ENCODE measurements around the gene LRRC1. TPM values are rescaled to one million over a fixed set of nuclear protein-coding genes. Genes with fewer than 3 reads are reported as not detected.
A peak's percentile ranks its signal among the peaks of the same experiment; 100 is the strongest.

LRRC1 gene
- total and polyA plus RNA-seq, 2 donors (not counting 3 experiments of a cell fraction or from before 2014, with no cell fraction given): 5.6 to 11.7 TPM

DNA sequence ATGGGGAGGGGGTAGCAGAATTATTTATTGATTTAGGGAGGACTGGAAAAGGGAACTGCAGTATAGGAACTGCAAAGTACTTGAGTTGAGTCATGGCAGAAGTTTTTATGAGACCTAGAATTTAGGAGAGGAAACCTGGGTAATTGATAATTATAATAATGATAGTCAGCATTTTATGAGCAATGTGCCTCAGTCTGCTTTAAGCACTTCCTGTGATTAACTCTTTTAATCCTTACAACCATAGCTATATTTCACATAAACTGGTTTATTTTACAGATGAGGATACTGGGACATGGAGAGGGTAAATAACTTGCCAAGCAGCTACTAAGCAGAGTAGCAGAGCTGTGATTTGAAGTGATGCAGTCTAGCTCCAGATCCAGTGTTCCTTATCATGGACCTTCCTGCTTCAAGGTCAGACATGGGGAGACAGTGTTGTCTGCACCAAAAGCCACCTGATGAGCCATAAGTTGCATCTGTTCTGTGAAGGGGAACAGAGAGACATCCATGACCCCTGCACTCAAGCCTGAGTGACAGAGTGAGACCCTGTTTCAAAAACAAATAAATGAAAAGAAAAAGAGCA is 13.6 kb downstream of the LRRC1 start:
- Histone ChIP-seq H3K4me3 (replicated peaks in 1 of 3; ENCODE audit: insufficient read depth in 1 of 3, low read depth in 1 of 3, low read length in 3 of 3) (no peak overlapping the region), H2AFZ (ENCODE audit: low read depth, low read length) (no peak overlapping the region), H3K9ac (replicated peaks; ENCODE audit: extremely low read depth, insufficient read depth, low read length) (no peak overlapping the region), H3K36me3 (ENCODE audit: control insufficient read depth in 2 of 2, extremely low read depth in 1 of 2, insufficient read depth in 2 of 2, low read length in 2 of 2) (no peaks in the 10 kb centered on the region), H3K9me3 (replicated peaks; ENCODE audit: control insufficient read depth, insufficient read depth, low read length) (no peaks in the 10 kb centered on the region), H3K27ac (ENCODE audit: insufficient read depth, low read depth, low read length) (no peak overlapping the region), H3K4me2 (ENCODE audit: insufficient read depth, low read length) (no peak overlapping the region), H3K27me3 (ENCODE audit: control insufficient read depth in 2 of 2, insufficient read depth in 2 of 2, low read length in 2 of 2) (no peaks in the 10 kb centered on the region), H3K4me1 (ENCODE audit: control insufficient read depth, extremely low read depth, insufficient read depth, low read length) (peaks cover 12% of the 10 kb centered on the region), H3K79me2 (ENCODE audit: control insufficient read depth, insufficient read depth, low read length) (peaks cover 17% of the 10 kb centered on the region), H3K9me1 (replicated peaks; ENCODE audit: control insufficient read depth, extremely low read depth, insufficient read depth, low read length) (no peaks in the 10 kb centered on the region), H4K20me1 (replicated peaks; ENCODE audit: control insufficient read depth, extremely low read depth, insufficient read depth, low read length) (no peaks in the 10 kb centered on the region)
- TF ChIP-seq JUN (IDR thresholded peaks at IDR 0.05; ENCODE audit: borderline replicate concordance, insufficient read depth, insufficient read length, low read depth) (no peak), POLR2A (IDR thresholded peaks at IDR 0.05; ENCODE audit: low read depth, low read length) (no peak), POLR2AphosphoS5 (IDR thresholded peaks at IDR 0.05; ENCODE audit: insufficient read depth, low read depth, low read length) (no peak), MYC (IDR thresholded peaks at IDR 0.05; ENCODE audit: low read depth, low read length) (no peak), EZH2 (IDR thresholded peaks at IDR 0.05; ENCODE audit: borderline replicate concordance, low read depth, low read length, severe bottlenecking) (no peak), GATA2 (IDR thresholded peaks at IDR 0.05; ENCODE audit: insufficient read depth, insufficient read length, low read depth, low read length) (no peak), FOS (IDR thresholded peaks at IDR 0.05; ENCODE audit: borderline replicate concordance, insufficient read depth, low read length) (no peak)
- TF ChIP-seq, protein P1, sequence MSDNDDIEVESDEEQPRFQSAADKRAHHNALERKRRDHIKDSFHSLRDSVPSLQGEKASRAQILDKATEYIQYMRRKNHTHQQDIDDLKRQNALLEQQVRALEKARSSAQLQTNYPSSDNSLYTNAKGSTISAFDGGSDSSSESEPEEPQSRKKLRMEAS (IDR thresholded peaks at IDR 0.05; ENCODE audit: insufficient read depth, insufficient read length): no peak
- TF ChIP-seq, protein P2, sequence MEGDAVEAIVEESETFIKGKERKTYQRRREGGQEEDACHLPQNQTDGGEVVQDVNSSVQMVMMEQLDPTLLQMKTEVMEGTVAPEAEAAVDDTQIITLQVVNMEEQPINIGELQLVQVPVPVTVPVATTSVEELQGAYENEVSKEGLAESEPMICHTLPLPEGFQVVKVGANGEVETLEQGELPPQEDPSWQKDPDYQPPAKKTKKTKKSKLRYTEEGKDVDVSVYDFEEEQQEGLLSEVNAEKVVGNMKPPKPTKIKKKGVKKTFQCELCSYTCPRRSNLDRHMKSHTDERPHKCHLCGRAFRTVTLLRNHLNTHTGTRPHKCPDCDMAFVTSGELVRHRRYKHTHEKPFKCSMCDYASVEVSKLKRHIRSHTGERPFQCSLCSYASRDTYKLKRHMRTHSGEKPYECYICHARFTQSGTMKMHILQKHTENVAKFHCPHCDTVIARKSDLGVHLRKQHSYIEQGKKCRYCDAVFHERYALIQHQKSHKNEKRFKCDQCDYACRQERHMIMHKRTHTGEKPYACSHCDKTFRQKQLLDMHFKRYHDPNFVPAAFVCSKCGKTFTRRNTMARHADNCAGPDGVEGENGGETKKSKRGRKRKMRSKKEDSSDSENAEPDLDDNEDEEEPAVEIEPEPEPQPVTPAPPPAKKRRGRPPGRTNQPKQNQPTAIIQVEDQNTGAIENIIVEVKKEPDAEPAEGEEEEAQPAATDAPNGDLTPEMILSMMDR (IDR thresholded peaks at IDR 0.05; ENCODE audit: extremely low read depth in 1 of 2, insufficient read depth in 1 of 2, low read depth in 1 of 2, low read length in 2 of 2): no peak
- DNase-seq (ENCODE audit: low read depth, low spot score): no peak
- BruUV-seq (replicated peaks): no TSS peak
- peak; percentile 46 for FAIRE-seq
- CTCF ChIA-PET: interaction anchor here (0.9 to 1.5 kb wide), 7 partner anchors 9 to 148 kb away, joined by 3 to 10 read pairs (median 3); no protein-coding TSS in a partner anchor
- dilution Hi-C loops (cut with MboI; ENCODE audit: extremely low pct_ligation_motif_present, low sequenced_read_pairs): no loop called here
- POLR2A ChIA-PET: no interaction called here
- intact Hi-C loops (cut with micrococcal nuclease): no loop called here
